Panc1 (cell line): ENCODE results near the gene SLC25A27.

Experiments
- CTCF ChIP-seq: fragments of 450-650 bp; IDR thresholded peaks from 2 replicates; pipeline ENCODE4 v1.5.1; 2017; ENCODE audit warnings: mild to moderate bottlenecking
- POLR2AphosphoS5 ChIP-seq: IDR thresholded peaks from 2 replicates; pipeline ENCODE4 v1.6.1; 2012; ENCODE audit warnings: mild to moderate bottlenecking, low read depth, low read length, moderate library complexity
- REST ChIP-seq, 2 experiments: IDR thresholded peaks; 2 replicates each; pipeline ENCODE4 v1.6.1; 2011 to 2012; ENCODE audit warnings: low read depth in 2 of 2, control low read depth in 1 of 2, low read length in 1 of 2, mild to moderate bottlenecking in 1 of 2, moderate library complexity in 1 of 2; ENCODE audit not compliant: insufficient read depth in 1 of 2
- SIN3A ChIP-seq: IDR thresholded peaks from 2 replicates; pipeline ENCODE4 v1.6.1; 2012; ENCODE audit warnings: low read depth, mild to moderate bottlenecking, low read length, moderate library complexity, borderline replicate concordance; ENCODE audit not compliant: insufficient read depth
- TCF7L2 ChIP-seq: IDR thresholded peaks from 2 replicates; pipeline ENCODE4 v1.6.1; 2011; ENCODE audit warnings: mild to moderate bottlenecking, low read depth, low read length, inconsistent platforms

- TF ChIP-seq CTCF: no peak
- TF ChIP-seq TCF7L2: no peak
- no peak for TF ChIP-seq POLR2AphosphoS5
- no peak for TF ChIP-seq REST (IDR thresholded peaks at IDR 0.05; ENCODE audit: insufficient read depth in 1 of 2, low read depth in 2 of 2, low read length in 1 of 2)
- no peak for TF ChIP-seq SIN3A
Observed at GRCh38 chr6:46667377-46667776, 14.6 kb downstream of the SLC25A27 start.
